A549 (cell line): Measurements from ENCODE around the gene DNAJB14. TPM values are rescaled to one million over a fixed set of nuclear protein-coding genes. Genes with fewer than 3 reads are reported as not detected.

Experiments used
- ATAC-seq, 2 experiments: fragments of 200-7000 bp in 1 of 2; fragments of >200 bp in 1 of 2; cut with Nextera tagmentation in 1 of 2; cut with Tn5 transposase in 1 of 2; 3 replicates each; pipeline versions ENCODE4 v1.8.0 to v1.9.1; 2018 to 2020; ENCODE audit warnings: mild to moderate bottlenecking in 1 of 2, moderate library complexity in 1 of 2
- CTCF ChIA-PET: fragments of 300-600 bp; sonication (Branson Sonifier 250); formaldehyde crosslinking; extraction: SDS; loops from one replicate; lab custom pipeline; 2021; ENCODE audit warnings: antibody characterized with exemption, inconsistent platforms; lab: Yijun Ruan, JAX
- POLR2A ChIA-PET: fragments of 350-600 bp; formaldehyde crosslinking; extraction: SDS; loops from one replicate; lab custom pipeline; 2021; ENCODE audit warnings: antibody characterized with exemption, inconsistent platforms; lab: Yijun Ruan, JAX
- DNase-seq, 2 experiments: peaks; one replicate each; pipeline versions ENCODE4 v3.0.0 to v3.0.0-alpha.2; 2011 to 2016; ENCODE audit warnings: low read depth in 1 of 2, low spot score in 1 of 2
- FAIRE-seq: peaks from 2 replicates; lab custom pipeline; 2011; peaks lifted over from hg19 to GRCh38; lab: Jason Lieb, UNC
- H3K27ac ChIP-seq, 2 experiments: fragments of >200 bp; sonication (Bioruptor Twin); formaldehyde crosslinking; 3 replicates each; pipeline ENCODE4 v1.5.1; 2016 to 2017
- H3K4me1 ChIP-seq: fragments of >200 bp; sonication (Bioruptor Twin); formaldehyde crosslinking; 3 replicates; pipeline ENCODE4 v1.6.1; 2016
- H3K4me2 ChIP-seq: fragments of >200 bp; sonication (Bioruptor Twin); formaldehyde crosslinking; 3 replicates; pipeline ENCODE4 v1.6.1; 2016
- H3K4me3 ChIP-seq: fragments of >200 bp; sonication (Bioruptor Twin); formaldehyde crosslinking; 3 replicates; pipeline ENCODE4 v1.5.1; 2016
- H3K9me3 ChIP-seq: fragments of >200 bp; sonication (Bioruptor Twin); formaldehyde crosslinking; 3 replicates; pipeline ENCODE4 v1.6.1; 2016
- BHLHE40 ChIP-seq: IDR thresholded peaks from 2 replicates; pipeline ENCODE4 v1.6.1; 2012; ENCODE audit warnings: low read depth, low read length, inconsistent platforms
- CEBPB ChIP-seq, 2 experiments: fragments of >200 bp in 1 of 2; sonication (Bioruptor Twin) in 1 of 2; formaldehyde crosslinking in 1 of 2; IDR thresholded peaks; 2 replicates each; pipeline ENCODE4 v1.6.1; 2012 to 2016
- CHD2 ChIP-seq: fragments of 150-350 bp; IDR thresholded peaks from 2 replicates; pipeline ENCODE4 v1.6.1; 2014; ENCODE audit warnings: low read length; ENCODE audit not compliant: partially characterized antibody
- CHD4 ChIP-seq: fragments of 200-600 bp; sonication (generic); IDR thresholded peaks from 2 replicates; pipeline ENCODE4 v1.6.1; 2016; ENCODE audit warnings: antibody characterized with exemption, mild to moderate bottlenecking, borderline replicate concordance
- FOSL2 ChIP-seq, 2 experiments: fragments of 450-650 bp in 1 of 2; fragments of >200 bp in 1 of 2; sonication (Bioruptor Twin) in 1 of 2; formaldehyde crosslinking; IDR thresholded peaks; 2 replicates each; pipeline versions ENCODE4 v1.5.0 to v1.6.1; 2016 to 2020; ENCODE audit warnings: mild to moderate bottlenecking in 1 of 2, moderate library complexity in 1 of 2
- JUN ChIP-seq, 2 experiments: fragments of >200 bp; sonication (Bioruptor Twin); formaldehyde crosslinking; IDR thresholded peaks; 2 replicates in 1 of 2; 3 replicates in 1 of 2; pipeline ENCODE4 v1.6.1; 2016 to 2017
- JUNB ChIP-seq: fragments of >200 bp; sonication (Bioruptor Twin); formaldehyde crosslinking; IDR thresholded peaks from 2 replicates; pipeline ENCODE4 v1.6.1; 2016
- RCOR1 ChIP-seq: fragments of 150-350 bp; IDR thresholded peaks from 2 replicates; pipeline ENCODE4 v1.6.1; 2014; ENCODE audit warnings: antibody characterized with exemption, low read length, low read depth
- RFX5 ChIP-seq: fragments of 450-650 bp; IDR thresholded peaks from 2 replicates; pipeline ENCODE4 v1.7.1; 2014; ENCODE audit warnings: antibody characterized with exemption, mild to moderate bottlenecking, moderate library complexity
- TFCP2L1 ChIP-seq: fragments of 250-450 bp; sonication (Bioruptor Pico); IDR thresholded peaks from 2 replicates; pipeline ENCODE4 v1.5.0; 2021; ENCODE audit warnings: mild to moderate bottlenecking
- ZNF302 ChIP-seq: fragments of 250-450 bp; sonication (Bioruptor Pico); IDR thresholded peaks from 2 replicates; pipeline ENCODE4 v1.9.0; 2021; ENCODE audit warnings: inconsistent platforms, mild to moderate bottlenecking, moderate library complexity
- WGBS: methylation state at CpG from one replicate; pipeline ENCODE4 v1.1.6; 2017; ENCODE audit errors: missing lambda C conversion rate; 5-methylcytosine and 5-hydroxymethylcytosine counted together
- polyA plus RNA-seq, 4 experiments: library from polyadenylated mRNA; depleted of rRNA in 3 of 4; stranded (reverse); fragments of >200 nt; fragmentation: RNase III in 1 of 4; extraction: RNeasy Plus Mini Kit Qiagen cat#74134 plus additional on column Dnase treatment in 1 of 4; gene quantifications; 2 replicates in 3 of 4; 3 replicates in 1 of 4; pipeline ENCODE4 v1.2.3, GENCODE V29; 2011 to 2017
- TF ChIP-seq, protein P1 (sequence below): fragments of 200-600 bp; sonication (generic); IDR thresholded peaks from 2 replicates; pipeline ENCODE4 v1.6.1; 2016; ENCODE audit warnings: antibody characterized with exemption, mild to moderate bottlenecking, moderate library complexity
- TF ChIP-seq, protein P2 (sequence below): fragments of >200 bp; sonication (Bioruptor Twin); formaldehyde crosslinking; IDR thresholded peaks from 3 replicates; pipeline ENCODE4 v1.5.1; 2016

The DNAJB14 gene
- polyA plus RNA-seq, 2 of the 4 experiments (the other 2 are of a cell fraction): 22.8 to 34.0 TPM

DNA sequence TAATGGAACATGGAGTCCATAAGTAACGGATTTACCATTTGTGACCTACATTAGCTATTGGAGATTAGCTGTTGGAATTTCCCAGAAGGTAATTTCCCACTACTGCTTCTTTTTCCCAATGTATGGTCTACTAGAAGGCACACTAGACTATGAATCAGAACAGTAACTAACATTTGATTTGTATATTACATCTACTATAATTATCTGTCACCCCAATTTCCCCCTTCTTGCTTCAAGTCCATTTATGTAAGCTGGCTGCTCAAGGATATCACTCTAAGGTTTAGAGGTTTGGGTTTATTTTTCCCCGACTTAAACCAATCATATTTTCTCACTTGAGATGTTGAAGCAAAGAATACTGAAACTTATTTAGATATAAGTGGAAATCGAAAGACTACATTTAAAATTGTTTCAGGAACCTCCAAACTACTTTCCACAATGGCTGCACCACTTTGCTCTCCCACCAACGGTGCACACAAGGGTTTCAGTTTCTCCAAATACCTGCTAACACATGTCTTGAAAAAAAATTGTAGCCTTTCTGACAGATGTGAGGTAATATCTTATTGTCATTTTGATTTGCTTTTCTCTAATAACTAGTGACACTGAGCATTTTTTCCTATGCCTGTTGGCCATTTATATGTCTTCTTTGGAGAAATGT is 37.0 kb upstream of the DNAJB14 start:
- TF ChIP-seq RCOR1 (no peak), CHD2 (no peak), RFX5 (no peak), JUN (IDR thresholded peaks at IDR 0.05) (no peak), CHD4 (no peak), JUNB (no peak)
- POLR2A ChIA-PET: no interaction called here
- Histone ChIP-seq H3K9me3 (no peaks in the 10 kb centered on the region), H3K4me1 (no peaks in the 10 kb centered on the region), H3K4me2 (no peak overlapping the region), H3K4me3 (no peak overlapping the region), H3K27ac (no peak overlapping the region)
- 27% methylated on average over 4 of the region's 4 CpGs for WGBS
- CTCF ChIA-PET: no interaction called here
- no peak for FAIRE-seq
- ATAC-seq: no peak
- DNase-seq: no peak

DNA sequence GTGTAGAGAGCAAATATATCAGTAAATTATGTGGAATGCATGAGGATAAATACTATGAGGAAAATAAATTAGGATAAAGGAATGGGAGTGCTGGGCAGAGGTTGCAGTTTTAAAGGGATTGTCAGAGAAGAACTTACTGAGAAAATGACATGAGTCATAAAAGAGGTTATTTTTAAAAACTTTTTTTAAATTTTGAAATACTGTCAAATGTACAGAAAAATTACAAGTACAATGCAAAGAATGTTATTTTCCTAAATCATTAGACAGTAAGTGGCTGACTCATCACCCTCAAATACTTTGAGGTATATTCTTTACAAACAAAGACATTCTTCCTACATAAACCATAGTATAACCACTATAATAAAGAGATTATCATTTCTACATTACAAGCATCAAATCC is 33.5 kb upstream of the DNAJB14 start:
- CTCF ChIA-PET: no interaction called here
- no peak for ATAC-seq
- Histone ChIP-seq H3K4me1 (no peaks in the 10 kb centered on the region), H3K27ac (no peak overlapping the region), H3K4me2 (no peak overlapping the region), H3K9me3 (no peaks in the 10 kb centered on the region), H3K4me3 (no peak overlapping the region)
- no peak for DNase-seq
- FAIRE-seq: no peak
- POLR2A ChIA-PET: no interaction called here
- TF ChIP-seq TFCP2L1 (no peak), FOSL2 (IDR thresholded peaks at IDR 0.05) (no peak), FOSL2 (CRISPR knock-in tag; IDR thresholded peaks at IDR 0.05) (0 out of 2 replicates have a peak, but pooled peaks have one; percentile 3)

- no peaks in the 10 kb centered on the region for H3K9me3 ChIP-seq
- FAIRE-seq: no peak
- CTCF ChIA-PET: interaction anchor here (0.9 kb wide), 1 partner anchor 11 kb away, joined by 3 read pairs; no protein-coding TSS in a partner anchor
Measured at GRCh38 chr4:99971453-99972111, 25.2 kb upstream of the DNAJB14 start.

More at GRCh38 chr4:99971453-99972111, 25.2 kb upstream of the DNAJB14 start:
- Histone ChIP-seq H3K4me1 (no peaks in the 10 kb centered on the region), H3K27ac (no peak overlapping the region), H3K4me2 (no peak overlapping the region), H3K4me3 (no peak overlapping the region)
- DNase-seq (no peak), ATAC-seq (no peak)
- 79% methylated on average over 4 of the region's 12 CpGs for WGBS
- POLR2A ChIA-PET: no interaction called here
- TF ChIP-seq, protein P1, sequence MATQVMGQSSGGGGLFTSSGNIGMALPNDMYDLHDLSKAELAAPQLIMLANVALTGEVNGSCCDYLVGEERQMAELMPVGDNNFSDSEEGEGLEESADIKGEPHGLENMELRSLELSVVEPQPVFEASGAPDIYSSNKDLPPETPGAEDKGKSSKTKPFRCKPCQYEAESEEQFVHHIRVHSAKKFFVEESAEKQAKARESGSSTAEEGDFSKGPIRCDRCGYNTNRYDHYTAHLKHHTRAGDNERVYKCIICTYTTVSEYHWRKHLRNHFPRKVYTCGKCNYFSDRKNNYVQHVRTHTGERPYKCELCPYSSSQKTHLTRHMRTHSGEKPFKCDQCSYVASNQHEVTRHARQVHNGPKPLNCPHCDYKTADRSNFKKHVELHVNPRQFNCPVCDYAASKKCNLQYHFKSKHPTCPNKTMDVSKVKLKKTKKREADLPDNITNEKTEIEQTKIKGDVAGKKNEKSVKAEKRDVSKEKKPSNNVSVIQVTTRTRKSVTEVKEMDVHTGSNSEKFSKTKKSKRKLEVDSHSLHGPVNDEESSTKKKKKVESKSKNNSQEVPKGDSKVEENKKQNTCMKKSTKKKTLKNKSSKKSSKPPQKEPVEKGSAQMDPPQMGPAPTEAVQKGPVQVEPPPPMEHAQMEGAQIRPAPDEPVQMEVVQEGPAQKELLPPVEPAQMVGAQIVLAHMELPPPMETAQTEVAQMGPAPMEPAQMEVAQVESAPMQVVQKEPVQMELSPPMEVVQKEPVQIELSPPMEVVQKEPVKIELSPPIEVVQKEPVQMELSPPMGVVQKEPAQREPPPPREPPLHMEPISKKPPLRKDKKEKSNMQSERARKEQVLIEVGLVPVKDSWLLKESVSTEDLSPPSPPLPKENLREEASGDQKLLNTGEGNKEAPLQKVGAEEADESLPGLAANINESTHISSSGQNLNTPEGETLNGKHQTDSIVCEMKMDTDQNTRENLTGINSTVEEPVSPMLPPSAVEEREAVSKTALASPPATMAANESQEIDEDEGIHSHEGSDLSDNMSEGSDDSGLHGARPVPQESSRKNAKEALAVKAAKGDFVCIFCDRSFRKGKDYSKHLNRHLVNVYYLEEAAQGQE: no peak
- TF ChIP-seq, protein P2, sequence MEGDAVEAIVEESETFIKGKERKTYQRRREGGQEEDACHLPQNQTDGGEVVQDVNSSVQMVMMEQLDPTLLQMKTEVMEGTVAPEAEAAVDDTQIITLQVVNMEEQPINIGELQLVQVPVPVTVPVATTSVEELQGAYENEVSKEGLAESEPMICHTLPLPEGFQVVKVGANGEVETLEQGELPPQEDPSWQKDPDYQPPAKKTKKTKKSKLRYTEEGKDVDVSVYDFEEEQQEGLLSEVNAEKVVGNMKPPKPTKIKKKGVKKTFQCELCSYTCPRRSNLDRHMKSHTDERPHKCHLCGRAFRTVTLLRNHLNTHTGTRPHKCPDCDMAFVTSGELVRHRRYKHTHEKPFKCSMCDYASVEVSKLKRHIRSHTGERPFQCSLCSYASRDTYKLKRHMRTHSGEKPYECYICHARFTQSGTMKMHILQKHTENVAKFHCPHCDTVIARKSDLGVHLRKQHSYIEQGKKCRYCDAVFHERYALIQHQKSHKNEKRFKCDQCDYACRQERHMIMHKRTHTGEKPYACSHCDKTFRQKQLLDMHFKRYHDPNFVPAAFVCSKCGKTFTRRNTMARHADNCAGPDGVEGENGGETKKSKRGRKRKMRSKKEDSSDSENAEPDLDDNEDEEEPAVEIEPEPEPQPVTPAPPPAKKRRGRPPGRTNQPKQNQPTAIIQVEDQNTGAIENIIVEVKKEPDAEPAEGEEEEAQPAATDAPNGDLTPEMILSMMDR: no peak
- TF ChIP-seq ZNF302 (CRISPR knock-in tag) (no peak), BHLHE40 (no peak), CEBPB (IDR thresholded peaks at IDR 0.05) (no peak)
